Smooth muscle cell of the brain vasculature (primary cell): ENCODE results near the gene UQCRC2.
"Not testable (repeated sequence)": the region's sequence is repeated elsewhere in the genome, so short reads cannot be mapped to it uniquely, and the experiment has no call there.

Source experiments
- DNase-seq: peaks from one replicate; pipeline ENCODE4 v3.0.0-alpha.2; 2012; ENCODE audit warnings: low read depth, low spot score

The UQCRC2 gene

GRCh38 chr16:22008215-22009059 lies 55.3 kb downstream of the UQCRC2 start:
- no peak for DNase-seq

GRCh38 chr16:22010902-22011301 lies 57.7 kb downstream of the UQCRC2 start:
- DNase-seq, result no peak

- no peak for DNase-seq
These were observed 59.1 kb downstream of the UQCRC2 start for GRCh38 chr16:22012241-22012640.

- DNase-seq, result no peak
These were observed 60.3 kb downstream of the UQCRC2 start for GRCh38 chr16:22013486-22013885.

GRCh38 chr16:22014271-22014873 lies 61.2 kb downstream of the UQCRC2 start:
- DNase-seq, result no peak

- DNase-seq, result no peak
These were observed 63.8 kb downstream of the UQCRC2 start for GRCh38 chr16:22016927-22017326.

GRCh38 chr16:22018559-22018958 lies 65.4 kb downstream of the UQCRC2 start:
- no peak for DNase-seq

GRCh38 chr16:22022151-22022550 lies 69.0 kb downstream of the UQCRC2 start:
- no peak for DNase-seq

GRCh38 chr16:22023505-22023904 lies 70.3 kb downstream of the UQCRC2 start:
- DNase-seq, result no peak

GRCh38 chr16:22024785-22025184 lies 71.6 kb downstream of the UQCRC2 start:
- DNase-seq, result not testable (repeated sequence)

- no peak for DNase-seq
These were observed 74.5 kb downstream of the UQCRC2 start for GRCh38 chr16:22027633-22028032.

GRCh38 chr16:22029632-22030031 lies 76.5 kb downstream of the UQCRC2 start:
- DNase-seq, result no peak

- DNase-seq, result no peak
These were observed 77.1 kb downstream of the UQCRC2 start for GRCh38 chr16:22030087-22030812.

- no peak for DNase-seq
These were observed 78.4 kb downstream of the UQCRC2 start for GRCh38 chr16:22031483-22032083.
